Upper lobe of right lung (tissue), 1 donor: ENCODE results near the gene BCAR3. TPM values are rescaled to one million over a fixed set of nuclear protein-coding genes. Genes with fewer than 3 reads are reported as not detected.

ENCODE experiments used
- ATAC-seq: fragments of 200-7000 bp; cut with Tn5 transposase; one replicate; pipeline ENCODE4 v1.9.1; 2020; ENCODE audit warnings: mild to moderate bottlenecking, moderate library complexity
- DNase-seq: peaks from one replicate; pipeline ENCODE4 v3.0.0-alpha.2; 2020
- H3K27ac ChIP-seq: fragments of 200-600 bp; one replicate; pipeline ENCODE4 v1.8.0; 2022
- H3K27me3 ChIP-seq: fragments of 200-600 bp; one replicate; pipeline ENCODE4 v1.8.0; 2022; ENCODE audit warnings: mild to moderate bottlenecking
- H3K36me3 ChIP-seq: fragments of 200-600 bp; one replicate; pipeline ENCODE4 v1.8.0; 2022
- H3K4me1 ChIP-seq: fragments of 200-600 bp; one replicate; pipeline ENCODE4 v1.8.0; 2022
- H3K4me3 ChIP-seq: fragments of 200-600 bp; one replicate; pipeline ENCODE4 v1.8.0; 2022; ENCODE audit warnings: mild to moderate bottlenecking
- H3K9me3 ChIP-seq: fragments of 200-600 bp; one replicate; pipeline ENCODE4 v1.8.0; 2022
- CTCF ChIP-seq: fragments of 200-600 bp; IDR thresholded peaks from one replicate; pipeline ENCODE4 v1.8.0; 2022; ENCODE audit warnings: antibody characterized with exemption
- intact Hi-C: fragments of 100-400 bp; cut with DNase I; formaldehyde crosslinking; loops from one replicate; pipeline ENCODE4 v1.11.0; 2022
- total RNA-seq: library from RNA; stranded (reverse); fragmentation: NEBNext Ultra II Directional; extraction: Animal tissue kit (Norgen Biotek cat#: 25700); gene quantifications from one replicate; pipeline ENCODE4 v1.2.1, GENCODE V29; 2021
- donor health status: DM: no; HTN: yes; CAD: no; lungs with severe emphysema.

BCAR3 gene
- total RNA-seq, 1 donor from 2014 or later: 23.5 TPM

GRCh38 chr1:93575621-93576284, 105.9 kb downstream of the BCAR3 start:
- Histone ChIP-seq H3K9me3 (no peaks in the 10 kb centered on the region), H3K27me3 (no peaks in the 10 kb centered on the region), H3K27ac (no peak overlapping the region), H3K4me3 (no peak overlapping the region), H3K36me3 (peaks cover 57% of the 10 kb centered on the region), H3K4me1 (peaks cover 10% of the 10 kb centered on the region)
- DNase-seq (no peak), ATAC-seq (no peak)
- intact Hi-C loops: no loop called here
- TF ChIP-seq CTCF: no peak

- intact Hi-C loops: no loop called here
- Histone ChIP-seq H3K4me1 (peaks cover 4% of the 10 kb centered on the region), H3K4me3 (no peak overlapping the region), H3K27ac (no peak overlapping the region), H3K9me3 (no peaks in the 10 kb centered on the region), H3K36me3 (peaks cover 64% of the 10 kb centered on the region), H3K27me3 (no peaks in the 10 kb centered on the region)
- DNase-seq: no peak
- ATAC-seq: no peak
- TF ChIP-seq CTCF: no peak
Measured at GRCh38 chr1:93574991-93575390, 106.6 kb downstream of the BCAR3 start.

DNA sequence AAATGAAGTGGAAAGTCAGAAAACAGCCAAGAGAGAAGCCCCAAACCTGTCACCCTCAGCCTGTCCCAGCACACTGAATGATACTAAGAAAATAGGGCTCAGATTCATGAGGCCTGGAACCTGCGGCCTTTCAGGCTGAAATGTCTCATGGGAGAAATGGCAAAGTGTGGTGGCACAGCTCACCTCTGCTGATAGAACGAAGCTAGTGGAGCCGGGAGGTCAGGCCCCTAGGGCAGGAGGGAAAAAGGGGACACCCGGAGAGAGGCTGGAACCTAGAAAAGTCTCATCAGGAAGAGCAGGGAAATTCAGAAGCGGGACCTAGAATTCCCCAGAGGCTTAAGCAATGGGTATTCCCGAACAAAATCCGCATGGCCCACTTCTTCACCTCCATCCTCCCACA, 107.1 kb downstream of the BCAR3 start:
- no peak for DNase-seq
- TF ChIP-seq CTCF: no peak
- no peak overlapping the region for H3K27ac ChIP-seq
- no peaks in the 10 kb centered on the region for H3K9me3 ChIP-seq
- H3K4me1 ChIP-seq: peaks cover 3% of the 10 kb centered on the region
- H3K27me3 ChIP-seq: no peaks in the 10 kb centered on the region
- H3K36me3 ChIP-seq: peaks cover 69% of the 10 kb centered on the region
- no peak for ATAC-seq
- intact Hi-C loops: no loop called here
- no peak overlapping the region for H3K4me3 ChIP-seq

DNA sequence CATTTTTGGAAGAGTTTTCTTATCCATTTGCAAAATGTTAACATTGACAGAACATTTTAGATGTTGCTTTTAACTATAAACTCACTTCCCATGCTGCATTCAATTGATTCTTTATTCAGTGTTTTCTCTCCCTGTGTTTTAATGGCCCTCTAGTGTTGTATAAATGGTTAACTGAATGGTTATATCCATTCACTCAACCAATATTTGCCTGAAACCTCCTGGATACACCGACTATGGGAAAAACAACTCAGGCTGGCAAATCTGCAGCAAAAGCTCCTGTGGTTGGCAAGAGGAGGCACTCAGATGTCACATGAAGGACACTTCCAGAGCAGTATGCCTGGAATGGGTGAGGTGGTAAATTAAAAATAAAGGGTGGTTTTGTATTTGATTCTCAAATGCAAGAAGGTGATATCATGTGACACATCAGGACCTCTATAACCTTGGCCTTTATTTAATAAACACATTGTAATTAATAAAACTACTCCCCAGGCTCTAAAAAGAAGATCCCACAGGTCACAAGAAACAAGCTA, 107.6 kb downstream of the BCAR3 start:
- no peak overlapping the region for H3K27ac ChIP-seq
- no peaks in the 10 kb centered on the region for H3K27me3 ChIP-seq
- H3K4me1 ChIP-seq: no peaks in the 10 kb centered on the region
- no peak for DNase-seq
- ATAC-seq: no peak
- no peak for TF ChIP-seq CTCF
- intact Hi-C loops: no loop called here
- H3K4me3 ChIP-seq: no peak overlapping the region
- H3K36me3 ChIP-seq: peaks cover 74% of the 10 kb centered on the region
- H3K9me3 ChIP-seq: no peaks in the 10 kb centered on the region

DNA sequence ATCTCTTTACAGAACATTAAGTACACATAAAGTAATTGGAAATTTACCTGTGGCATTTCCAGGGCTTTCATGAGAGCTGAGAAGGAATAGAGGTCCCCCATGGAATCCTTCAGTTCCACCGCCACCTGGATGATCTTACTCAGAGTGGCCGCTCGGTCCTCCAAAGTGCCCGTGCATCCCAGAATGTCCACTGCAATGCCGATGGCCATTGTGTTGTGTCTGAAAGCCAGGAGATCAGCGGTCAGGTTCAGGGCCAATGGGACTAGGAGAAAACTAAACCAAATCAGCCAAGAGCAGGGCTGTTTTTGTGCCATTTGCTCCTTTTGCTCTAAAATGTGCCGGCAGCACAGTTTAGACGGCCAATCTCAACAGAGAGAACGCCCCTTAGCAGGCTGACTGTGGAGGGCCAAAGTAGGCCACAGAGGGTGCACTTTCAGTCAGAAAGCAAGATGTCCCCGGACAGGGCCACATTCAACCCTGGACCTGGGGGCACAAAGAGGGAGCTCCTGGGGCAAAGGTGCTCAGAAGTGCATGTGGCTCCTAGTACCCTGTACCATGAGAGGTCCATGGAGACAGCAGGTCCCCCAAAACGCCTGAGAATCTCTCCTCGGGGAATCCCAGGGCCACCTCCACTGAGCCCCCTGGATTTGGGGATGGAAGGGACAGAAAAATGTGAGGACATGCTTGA, 109.9 kb downstream of the BCAR3 start:
- Histone ChIP-seq H3K27ac (no peak overlapping the region), H3K9me3 (no peaks in the 10 kb centered on the region), H3K4me1 (peaks cover 7% of the 10 kb centered on the region), H3K4me3 (no peak overlapping the region), H3K27me3 (no peaks in the 10 kb centered on the region), H3K36me3 (peaks cover 87% of the 10 kb centered on the region)
- TF ChIP-seq CTCF: no peak
- intact Hi-C loops: no loop called here
- ATAC-seq (no peak), DNase-seq (no peak)
